HG02981 (cell line): ENCODE results near the gene TMEM14A.
A peak's percentile ranks its signal among the peaks of the same experiment; 100 is the strongest.

Experiments used
- ATAC-seq: cut with Tn5 transposase; IDR thresholded peaks from one replicate; pipeline ENCODE4 v1.9.1; 2021; ENCODE audit warnings: mild to moderate bottlenecking, moderate library complexity; ENCODE audit not compliant: unreplicated experiment

Gene TMEM14A, protein sequence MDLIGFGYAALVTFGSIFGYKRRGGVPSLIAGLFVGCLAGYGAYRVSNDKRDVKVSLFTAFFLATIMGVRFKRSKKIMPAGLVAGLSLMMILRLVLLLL

DNA sequence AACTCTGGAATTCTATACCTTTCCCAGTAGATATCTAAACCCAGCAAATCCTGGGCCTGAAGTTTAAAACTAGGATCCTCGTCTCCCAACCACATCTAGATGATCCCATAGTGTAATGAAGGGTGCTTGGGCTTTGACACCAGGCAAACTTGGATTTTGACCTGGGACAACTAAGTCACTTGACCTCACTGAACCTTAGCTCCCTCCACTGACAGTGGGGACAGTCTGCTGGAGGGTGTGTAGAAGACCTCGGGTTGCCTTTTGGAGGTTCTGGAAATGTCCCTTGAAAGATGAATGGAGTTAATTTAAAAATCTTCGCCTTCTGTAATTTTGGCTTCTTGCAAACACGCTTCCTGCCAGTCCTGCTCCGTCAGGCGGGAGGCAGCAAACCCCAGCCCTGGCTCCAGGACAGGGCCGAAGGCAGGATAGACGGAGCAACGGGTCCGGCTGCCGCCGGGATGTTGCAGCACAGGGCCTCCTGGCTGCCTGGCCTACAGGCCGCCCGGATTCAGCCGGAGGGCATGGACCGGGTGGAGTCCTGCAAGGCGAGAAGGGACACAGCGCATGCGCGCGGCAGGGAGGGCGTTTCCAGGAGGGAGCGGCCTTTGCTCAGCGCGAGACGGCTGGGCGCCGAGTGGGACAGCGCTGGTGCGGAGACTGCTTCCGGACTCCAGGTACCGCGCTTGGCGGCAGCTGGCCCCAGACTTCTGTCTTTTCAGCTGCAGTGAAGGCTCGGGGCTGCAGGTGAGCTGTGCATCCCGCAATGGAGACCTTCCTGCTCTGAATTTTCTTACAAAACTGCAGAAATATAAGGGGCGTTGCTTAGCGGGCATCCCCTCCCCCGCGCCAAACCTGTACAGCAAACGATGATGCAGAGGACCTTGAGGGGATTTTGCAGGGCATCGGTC lies at the start of gene TMEM14A:
TSS of gene TMEM14A (plus strand) at position 612 of the 908 bp plus-strand sequence. CDS start 5,990 bp downstream, outside the sequence.
- ATAC-seq = peak; percentile 98

DNA sequence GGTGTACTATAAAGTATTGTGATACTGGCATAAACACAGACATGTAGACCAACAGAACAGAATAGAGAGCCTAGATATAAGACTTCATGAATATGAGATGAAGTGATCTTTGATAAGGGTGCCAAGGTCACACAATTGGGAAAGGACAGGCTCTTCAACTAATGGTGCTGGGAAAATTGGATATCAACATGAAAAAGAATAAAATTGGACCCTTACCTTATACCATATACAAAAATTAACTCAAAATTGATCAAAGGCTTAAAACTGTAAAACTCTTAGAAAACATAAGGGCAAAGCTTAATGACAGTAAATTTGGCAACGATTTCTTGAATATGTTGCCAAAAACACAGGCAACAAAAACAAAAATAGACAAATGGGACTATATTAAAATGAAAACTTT lies 49.3 kb upstream of the TMEM14A start:
- no peak for ATAC-seq

DNA sequence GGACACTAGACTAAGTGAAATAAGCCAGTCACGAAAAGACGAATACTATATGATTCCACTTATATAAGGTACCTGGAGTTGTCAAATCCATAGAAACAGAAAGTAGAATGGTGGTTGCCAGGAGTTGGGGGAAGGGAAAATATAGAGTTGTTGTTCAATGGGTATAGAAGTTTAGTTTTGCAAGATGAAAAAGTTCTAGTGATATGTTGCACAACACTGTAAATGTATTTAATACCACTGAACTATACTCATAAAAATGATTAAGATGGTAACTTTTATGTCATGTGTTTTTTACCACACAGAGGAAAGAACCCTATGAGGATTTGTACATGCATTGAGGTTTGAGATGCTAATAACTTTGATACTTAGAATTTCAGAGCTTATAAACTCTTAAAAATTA lies 48.1 kb upstream of the TMEM14A start:
- no peak for ATAC-seq

DNA sequence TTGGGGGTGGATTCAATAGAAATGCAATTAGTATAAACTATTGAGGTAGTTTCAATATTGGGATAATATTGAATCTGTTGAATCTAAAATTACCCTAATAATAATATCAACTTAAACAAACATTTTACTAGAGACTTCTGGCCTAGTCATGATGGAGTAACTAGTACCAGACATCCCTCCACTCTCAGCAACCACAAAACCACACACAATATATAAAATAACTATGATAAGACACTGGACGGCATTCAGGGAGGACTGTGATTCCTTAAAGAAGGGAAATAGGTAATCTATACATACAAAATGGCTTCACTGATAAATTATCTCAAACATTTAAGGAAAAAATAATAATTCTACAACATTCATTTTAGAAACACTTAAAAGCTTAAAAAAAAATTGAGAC lies 38.9 kb upstream of the TMEM14A start:
- no peak for ATAC-seq

DNA sequence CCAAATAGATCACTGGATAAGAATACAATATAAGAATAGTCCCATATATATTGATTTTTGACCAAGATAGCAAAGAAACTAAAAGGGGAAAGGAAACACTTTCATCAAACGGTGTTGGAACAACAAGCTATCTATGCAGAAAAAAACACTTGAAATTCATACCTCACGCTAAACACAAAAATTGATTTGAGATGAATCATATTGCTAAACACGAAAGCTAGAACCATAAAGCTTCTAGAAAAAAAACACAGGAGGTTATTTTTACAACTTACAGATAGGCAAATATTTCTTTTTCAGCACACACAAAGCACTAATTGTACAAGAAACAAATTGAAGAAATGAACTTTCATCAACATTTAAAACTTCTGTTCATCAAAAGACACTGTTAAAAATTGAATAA lies 36.7 kb upstream of the TMEM14A start:
- no peak for ATAC-seq

DNA sequence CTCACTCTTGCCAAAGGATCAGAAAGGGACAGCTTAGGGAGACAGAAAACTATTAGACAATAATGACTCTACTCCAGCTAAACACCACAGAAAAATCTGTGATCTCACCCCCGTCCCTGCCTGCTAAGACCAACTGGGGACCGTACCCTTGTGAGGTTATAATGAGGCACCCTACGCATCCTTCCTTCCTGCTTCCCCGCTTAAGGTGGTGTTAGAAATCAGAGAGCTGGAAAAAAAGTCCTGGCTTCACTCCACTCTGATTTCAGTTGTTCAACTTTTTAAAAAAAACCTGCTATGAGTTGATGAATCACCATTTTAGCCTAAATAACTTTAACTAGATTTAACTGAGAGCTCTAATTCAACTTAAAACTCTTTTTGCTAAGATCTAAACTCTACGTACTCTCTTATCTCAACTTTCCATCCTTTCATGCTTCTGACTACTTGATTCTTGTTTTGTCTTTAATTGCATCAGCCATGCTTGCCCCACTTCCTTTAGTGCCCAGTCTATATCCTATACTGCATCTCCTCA lies 35.8 kb upstream of the TMEM14A start:
- no peak for ATAC-seq

DNA sequence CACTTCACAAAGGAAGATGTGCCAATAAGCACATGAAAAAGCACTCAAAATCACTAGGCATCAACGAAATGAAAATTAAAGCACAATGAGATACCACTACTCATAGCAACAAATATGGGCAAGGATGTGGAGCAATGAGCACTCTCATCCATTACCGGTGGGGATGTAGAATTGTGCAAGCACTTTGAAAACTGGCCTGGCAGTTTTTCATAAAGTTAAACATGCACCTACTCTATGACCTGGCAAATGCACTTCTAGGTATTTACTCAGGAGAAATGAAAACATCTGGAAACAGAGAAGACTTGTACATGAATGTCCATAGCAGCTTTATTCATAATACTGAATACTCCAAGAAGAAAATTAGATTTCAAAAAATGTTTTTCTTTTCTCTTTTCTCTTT lies 34.1 kb upstream of the TMEM14A start:
- no peak for ATAC-seq

DNA sequence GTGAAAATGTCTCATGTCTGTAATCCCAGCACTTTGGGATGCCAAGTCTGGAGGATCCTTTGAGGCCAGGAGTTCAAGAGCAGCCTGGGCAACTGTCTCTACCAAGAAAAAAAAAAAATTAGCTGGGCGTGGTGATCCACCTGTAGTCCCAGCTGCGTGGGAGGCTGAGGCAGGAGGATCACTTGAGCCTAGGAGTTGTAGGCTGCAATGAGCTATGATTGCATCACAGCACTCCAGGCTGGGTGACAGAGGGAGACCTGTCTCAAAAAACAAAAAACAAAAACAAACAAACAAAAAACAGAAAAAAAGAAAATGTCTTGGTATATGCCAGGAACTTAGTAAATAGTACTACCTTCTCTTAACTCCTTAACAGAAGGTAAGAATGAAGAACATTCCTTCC lies 31.4 kb upstream of the TMEM14A start:
- no peak for ATAC-seq

DNA sequence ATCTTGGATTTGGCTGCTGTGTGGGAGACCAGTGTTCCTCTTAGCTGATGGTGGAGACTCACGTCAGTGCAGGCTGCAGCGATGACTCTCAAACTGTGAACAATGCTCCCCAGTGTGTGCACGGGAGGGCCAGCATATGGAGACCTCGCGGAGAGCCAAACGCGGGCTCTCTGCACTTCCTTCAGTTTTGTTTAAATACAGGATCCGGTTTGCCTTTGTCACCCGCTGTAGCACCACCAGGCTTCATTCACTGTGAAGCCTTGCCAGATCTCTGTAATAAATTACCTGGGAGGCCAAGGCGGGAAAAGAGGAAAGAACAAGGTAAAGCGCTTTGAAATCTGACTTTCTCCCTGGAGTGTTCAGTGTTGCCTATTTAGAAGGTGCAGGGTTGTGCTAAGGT lies 30.7 kb upstream of the TMEM14A start:
- no peak for ATAC-seq

DNA sequence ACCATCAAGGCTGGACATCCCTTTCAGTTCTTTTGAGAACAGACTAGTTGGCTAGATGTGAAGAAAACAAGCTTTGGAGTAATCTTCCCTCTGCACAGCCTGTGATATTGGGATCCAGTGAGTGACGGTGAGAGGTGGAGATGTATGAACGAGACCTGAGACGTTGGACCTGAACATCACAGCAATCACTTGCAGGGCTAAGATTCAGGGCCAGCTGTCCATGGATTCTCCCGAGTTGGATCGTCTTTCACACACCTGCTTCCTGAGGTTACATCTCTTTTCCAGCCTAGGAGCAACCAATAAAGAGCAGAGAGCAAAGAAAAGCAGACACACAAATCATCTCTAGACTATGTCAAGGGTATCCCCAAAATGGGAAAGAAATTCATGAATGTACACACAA lies 30.0 kb upstream of the TMEM14A start:
- ATAC-seq = no peak

DNA sequence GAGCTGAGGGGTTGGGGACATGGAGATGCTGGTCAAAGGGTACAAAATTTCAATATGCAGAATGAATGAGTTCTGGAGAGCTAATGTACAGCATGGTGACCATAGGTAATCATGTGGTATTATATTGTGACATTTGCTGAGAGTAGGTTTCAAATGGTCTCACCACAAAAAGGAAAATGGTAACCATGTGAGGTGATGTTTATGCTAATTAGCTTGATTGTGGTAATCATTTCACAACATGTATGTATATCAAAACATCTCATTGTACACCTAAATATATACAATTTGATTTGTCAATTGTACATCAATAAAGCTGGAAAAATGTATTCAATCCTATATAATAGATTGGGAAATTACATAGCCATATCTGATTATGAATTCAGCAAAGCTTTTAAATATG lies 29.5 kb upstream of the TMEM14A start:
- no peak for ATAC-seq

DNA sequence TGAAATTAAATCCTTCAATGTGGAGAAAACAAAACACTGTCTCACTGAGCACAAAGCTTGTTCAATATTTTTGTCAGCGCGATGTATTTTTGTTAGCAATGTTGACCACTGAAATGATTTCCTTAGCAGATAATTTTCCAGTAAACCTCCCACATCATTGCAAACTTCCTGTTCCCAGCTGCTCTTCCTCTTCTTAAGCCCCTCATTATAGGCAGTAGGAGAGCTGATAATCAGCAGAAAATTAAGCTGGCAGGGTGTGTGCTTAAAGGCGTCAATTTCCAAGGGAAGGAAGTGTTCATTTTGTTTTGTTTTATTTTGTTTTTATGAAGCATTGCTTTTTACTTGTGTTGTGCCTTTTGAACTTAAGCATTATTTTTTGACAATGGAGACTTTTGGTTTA lies 29.1 kb upstream of the TMEM14A start:
- ATAC-seq = no peak

DNA sequence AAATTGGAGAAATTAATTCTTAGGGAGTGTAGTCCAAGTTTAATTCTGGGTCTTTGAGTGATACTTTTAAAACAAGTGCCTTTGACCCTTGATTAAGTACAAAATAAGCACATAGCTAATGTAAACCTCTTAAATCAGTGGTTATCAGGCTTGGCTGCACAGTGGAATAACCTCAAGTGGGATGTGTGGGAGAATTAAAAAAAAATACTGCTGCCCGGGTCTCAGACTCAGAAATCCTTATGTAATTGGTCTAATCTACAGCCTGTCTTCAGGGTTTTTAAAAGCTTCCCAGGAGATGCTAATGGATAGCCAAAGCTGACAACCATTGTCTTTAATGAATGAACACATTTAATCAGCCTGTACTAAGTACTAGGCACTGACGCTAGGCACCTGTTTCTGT lies 28.5 kb upstream of the TMEM14A start:
- no peak for ATAC-seq

DNA sequence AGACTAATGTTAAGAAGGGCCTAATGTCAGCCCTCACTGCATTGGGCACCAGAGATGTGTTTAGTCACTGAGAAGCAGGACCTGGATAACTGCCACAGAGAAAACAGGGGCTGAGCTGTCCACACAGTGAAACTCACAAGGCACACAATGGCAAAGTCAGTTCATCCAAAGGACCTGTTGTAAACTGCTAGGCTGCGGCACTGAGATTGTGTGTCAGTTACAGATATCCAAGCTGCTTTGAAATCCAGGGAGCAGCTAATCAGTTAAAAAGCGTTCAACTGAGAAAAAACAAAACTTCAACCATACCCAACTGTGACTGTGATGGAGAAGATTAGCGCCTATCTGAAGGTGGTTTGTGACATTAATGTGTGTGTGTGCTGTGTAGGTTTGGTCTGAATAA lies 27.8 kb upstream of the TMEM14A start:
- ATAC-seq = no peak

DNA sequence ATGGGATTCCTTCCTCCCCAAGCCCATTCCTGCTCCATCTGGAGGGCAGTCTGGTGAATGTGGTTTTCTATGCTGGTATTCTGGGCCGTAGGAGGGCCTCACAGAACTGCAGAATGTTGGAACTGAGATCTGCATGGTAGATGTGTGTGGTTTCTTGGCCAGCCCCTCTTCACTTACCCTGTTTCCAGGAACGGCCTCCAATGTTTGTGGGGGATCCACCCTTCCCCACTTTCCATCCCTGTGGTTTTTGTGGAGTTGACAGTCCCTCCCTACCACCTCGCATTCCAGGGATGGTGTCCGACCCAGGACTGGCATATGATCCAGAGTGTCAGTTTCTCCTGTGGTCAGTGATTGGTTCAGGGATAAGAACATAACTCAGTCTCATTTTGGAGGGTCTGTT lies 26.7 kb upstream of the TMEM14A start:
- no peak for ATAC-seq

DNA sequence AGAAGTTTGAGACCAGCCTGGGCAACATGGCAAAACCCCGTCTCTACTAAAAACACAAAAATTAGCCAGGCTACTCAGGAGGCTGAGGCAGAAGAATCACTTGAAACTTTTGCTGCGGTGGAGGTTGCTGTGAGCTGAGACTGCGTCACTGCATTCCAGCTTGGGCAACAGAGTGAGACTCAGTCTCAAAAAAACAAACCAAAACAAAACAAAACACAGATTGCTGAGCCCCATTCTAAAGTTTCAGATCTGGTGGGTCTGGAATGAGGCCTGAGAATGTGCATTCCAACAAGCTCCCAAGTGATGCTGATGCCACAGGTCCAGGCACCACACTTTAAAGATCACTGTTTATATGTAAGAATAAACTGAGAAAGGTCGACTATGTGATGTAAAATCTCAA lies 24.9 kb upstream of the TMEM14A start:
- no peak for ATAC-seq

DNA sequence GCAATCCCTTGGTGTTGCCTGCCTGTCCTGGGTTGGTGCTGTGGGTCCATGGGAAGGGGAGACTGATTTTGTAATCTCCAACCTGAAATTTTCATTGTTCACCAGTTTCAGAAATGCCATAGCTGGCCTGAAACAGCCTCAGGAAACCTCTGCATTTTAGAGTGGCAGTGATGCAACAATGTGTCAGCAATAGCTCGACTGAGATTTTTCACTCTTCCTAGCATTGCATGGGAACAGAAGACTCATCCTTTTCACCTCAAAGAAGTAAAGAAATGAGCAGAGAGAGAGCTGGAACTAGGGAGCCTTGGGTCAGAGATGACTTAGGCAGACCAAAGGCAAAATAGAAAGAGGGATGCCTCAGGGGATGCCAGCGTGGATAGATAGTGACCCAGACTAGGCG lies 23.7 kb upstream of the TMEM14A start:
- ATAC-seq = no peak

DNA sequence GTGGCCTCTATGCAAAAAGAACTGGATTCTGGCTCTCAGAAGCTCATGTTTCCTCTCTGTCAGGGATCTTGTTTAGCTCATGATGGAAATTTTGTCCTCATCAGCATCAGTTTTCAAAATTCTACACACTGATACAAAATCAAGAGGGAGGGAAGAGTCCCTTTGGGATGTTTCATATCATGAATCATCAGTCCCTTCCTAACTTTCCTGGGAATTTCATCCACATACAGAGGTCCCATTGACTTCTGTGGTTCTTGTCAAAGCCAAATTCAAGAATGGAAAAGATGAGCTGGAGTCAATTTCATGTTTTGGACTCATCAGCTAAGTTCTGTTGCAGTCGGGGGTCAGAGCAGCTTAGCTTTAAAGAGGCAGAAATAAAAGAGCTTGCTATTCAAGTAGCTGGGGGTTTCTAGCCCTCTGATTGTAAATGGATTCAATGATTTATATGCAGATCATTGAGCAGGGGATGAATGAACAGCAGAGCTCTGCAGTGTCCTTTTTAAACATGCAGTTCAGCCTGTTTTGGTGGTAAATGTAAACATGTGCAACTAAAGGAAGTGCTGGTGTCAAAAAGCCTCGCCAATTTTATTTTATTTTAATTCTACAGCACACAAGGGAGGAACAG lies 21.3 kb upstream of the TMEM14A start:
- ATAC-seq = no peak

DNA sequence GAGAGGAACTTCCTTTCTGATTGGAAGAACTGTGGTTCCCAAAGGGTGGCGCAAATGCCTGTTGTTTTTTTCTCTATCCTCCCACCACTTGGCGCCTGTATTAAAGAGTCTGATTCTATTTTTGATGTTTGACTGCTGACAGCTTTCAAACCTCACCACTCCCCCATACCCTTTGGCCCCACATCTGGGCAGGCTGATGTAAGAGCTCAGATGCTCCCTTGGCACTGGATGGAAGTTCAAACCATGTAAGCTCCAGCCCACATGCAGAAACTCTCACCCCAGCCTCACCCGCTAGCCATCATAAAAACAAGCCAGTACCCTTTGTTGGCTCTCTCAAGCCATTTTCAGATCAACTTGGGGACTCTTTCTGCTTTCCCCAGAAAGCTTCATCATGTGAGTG lies 20.0 kb upstream of the TMEM14A start:
- no peak for ATAC-seq

DNA sequence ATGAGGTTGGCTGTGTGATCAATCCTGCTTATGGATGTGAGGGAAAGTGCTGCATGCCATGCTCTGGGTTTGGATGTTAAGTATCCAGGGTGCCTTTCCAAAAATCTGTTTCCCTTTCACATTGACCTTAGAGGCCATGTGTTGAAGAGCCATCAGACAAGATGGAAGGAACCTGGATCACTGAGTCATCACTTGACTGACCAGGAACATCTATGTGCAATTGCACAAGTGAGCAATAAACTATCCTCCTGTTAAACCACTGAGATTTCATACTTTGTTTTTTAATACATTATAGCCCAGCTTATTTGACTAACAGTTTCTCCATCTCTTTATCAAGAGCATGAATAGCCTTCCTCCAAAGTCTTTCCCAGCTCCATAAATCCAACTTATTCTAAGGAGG lies 17.8 kb upstream of the TMEM14A start:
- no peak for ATAC-seq

DNA sequence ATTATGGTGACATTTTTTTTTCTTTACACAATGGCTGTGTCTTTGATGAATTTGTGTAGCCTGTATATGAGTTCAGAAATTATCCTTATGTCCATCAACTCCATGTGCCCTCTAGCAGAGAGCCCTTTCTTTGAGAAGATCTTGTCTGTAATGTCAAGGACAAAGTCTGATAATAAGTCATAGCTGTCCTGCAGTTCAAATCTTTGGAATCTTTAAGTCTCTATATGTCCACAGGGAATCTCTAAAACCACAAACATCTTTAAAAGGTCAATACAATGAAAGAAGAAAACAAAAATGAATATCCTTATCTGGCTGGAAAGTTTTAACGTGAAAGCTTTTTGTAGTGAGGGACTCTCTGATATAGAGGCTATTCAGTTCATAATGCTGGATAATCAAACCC lies 16.9 kb upstream of the TMEM14A start:
- no peak for ATAC-seq

DNA sequence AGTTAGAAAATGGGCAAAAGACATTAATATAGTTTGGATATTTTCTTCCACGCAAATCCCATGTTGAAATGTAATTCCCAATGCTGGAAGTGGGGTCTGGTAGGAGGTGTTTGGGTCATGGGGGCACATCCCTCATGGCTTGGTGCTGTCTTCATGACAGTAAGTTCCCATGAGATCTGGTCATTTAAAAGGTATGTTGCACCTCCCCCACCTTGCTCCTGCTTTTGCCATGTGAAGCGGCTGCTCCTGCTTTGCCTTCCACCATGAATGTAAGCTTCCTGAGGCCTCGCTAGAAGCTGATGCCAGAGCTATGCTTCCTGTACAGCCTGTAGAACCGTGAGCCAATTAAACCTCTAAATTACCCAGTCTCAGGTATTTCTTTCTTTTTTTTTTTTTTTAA lies 16.3 kb upstream of the TMEM14A start:
- no peak for ATAC-seq
